ENCODE measurements around the gene RASSF4.
"Not testable (repeated sequence)": the region's sequence is repeated elsewhere in the genome, so short reads cannot be mapped to it uniquely, and the experiment has no call there.

RASSF4 gene

GRCh38 chr10:45006276-45007030 is 46.9 kb downstream of the RASSF4 start:
- DNase-seq (ENCODE audit: low read depth) = no peak

- no peak for DNase-seq (ENCODE audit: low read depth)
These were observed 49.0 kb downstream of the RASSF4 start for GRCh38 chr10:45008524-45009161.

- not testable (repeated sequence) for DNase-seq (ENCODE audit: low read depth)
These were observed 55.0 kb downstream of the RASSF4 start for GRCh38 chr10:45014557-45014956.

- DNase-seq (ENCODE audit: low read depth) = no peak
These were observed 56.0 kb downstream of the RASSF4 start for GRCh38 chr10:45015590-45015989.

GRCh38 chr10:45023426-45023825 is 63.8 kb downstream of the RASSF4 start:
- DNase-seq (ENCODE audit: low read depth) = no peak

- DNase-seq (ENCODE audit: low read depth) = no peak
These were observed 74.7 kb downstream of the RASSF4 start for GRCh38 chr10:45034301-45034700.

- DNase-seq (ENCODE audit: low read depth) = no peak
These were observed 76.1 kb downstream of the RASSF4 start for GRCh38 chr10:45035673-45036072.

- DNase-seq (ENCODE audit: low read depth) = no peak
These were observed 81.4 kb downstream of the RASSF4 start for GRCh38 chr10:45040921-45041542.

- no peak for DNase-seq (ENCODE audit: low read depth)
These were observed 84.7 kb downstream of the RASSF4 start for GRCh38 chr10:45044290-45044689.
